GM19395 (cell line): ENCODE measurements around the gene CEP78.
"Not testable (repeated sequence)": the region's sequence is repeated elsewhere in the genome, so short reads cannot be mapped to it uniquely, and the experiment has no call there.

ENCODE experiments used
- ATAC-seq: cut with Tn5 transposase; IDR thresholded peaks from one replicate; pipeline ENCODE4 v1.9.1; 2021; ENCODE audit warnings: mild to moderate bottlenecking, moderate library complexity; ENCODE audit not compliant: unreplicated experiment

The CEP78 gene, protein sequence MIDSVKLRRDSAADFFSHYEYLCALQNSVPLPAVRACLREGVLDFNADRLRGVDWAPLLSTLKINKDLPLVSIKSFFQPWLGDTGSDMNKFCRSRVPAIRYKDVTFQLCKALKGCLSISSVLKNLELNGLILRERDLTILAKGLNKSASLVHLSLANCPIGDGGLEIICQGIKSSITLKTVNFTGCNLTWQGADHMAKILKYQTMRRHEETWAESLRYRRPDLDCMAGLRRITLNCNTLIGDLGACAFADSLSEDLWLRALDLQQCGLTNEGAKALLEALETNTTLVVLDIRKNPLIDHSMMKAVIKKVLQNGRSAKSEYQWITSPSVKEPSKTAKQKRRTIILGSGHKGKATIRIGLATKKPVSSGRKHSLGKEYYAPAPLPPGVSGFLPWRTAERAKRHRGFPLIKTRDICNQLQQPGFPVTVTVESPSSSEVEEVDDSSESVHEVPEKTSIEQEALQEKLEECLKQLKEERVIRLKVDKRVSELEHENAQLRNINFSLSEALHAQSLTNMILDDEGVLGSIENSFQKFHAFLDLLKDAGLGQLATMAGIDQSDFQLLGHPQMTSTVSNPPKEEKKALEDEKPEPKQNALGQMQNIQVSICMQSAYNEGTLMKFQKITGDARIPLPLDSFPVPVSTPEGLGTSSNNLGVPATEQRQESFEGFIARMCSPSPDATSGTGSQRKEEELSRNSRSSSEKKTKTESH

DNA sequence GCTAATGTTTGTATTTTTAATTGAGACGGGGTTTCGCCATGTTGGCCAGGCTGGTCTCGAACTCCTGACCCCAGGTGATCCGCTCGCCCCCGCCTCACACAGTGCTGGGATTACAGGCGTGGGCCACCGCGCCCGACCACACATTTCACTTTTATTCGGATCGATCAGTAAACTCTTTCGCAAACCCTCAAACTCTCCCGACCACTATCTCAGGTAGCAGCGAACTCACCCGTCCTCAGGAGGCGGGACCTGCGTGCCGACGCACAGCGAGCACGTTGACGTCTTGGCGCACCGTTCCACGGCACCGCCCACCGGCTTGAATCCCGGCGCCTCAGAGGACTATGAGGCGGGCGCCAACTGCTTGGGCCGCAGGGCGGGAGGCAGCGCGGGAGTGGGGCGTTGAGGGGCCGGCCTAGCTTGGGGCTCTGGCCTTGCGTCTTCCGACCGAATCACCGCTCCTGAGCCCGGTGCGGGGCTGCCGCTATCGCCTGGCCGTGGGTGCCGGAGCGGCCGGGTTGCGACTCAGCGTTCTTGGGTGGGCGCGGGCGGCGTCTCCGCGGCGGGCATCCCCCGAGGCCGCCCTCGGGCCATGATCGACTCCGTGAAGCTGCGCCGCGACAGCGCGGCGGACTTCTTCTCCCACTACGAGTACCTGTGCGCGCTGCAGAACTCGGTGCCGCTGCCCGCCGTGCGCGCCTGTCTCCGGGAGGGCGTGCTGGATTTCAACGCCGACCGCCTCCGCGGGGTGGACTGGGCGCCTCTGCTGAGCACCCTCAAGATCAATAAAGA is at the start of gene CEP78:
Gene CEP78, plus strand, starts transcription at position 314 of the 789 bp plus-strand sequence. Its CDS starts 276 bp downstream, at position 590.
- ATAC-seq = peak; percentile 96

DNA sequence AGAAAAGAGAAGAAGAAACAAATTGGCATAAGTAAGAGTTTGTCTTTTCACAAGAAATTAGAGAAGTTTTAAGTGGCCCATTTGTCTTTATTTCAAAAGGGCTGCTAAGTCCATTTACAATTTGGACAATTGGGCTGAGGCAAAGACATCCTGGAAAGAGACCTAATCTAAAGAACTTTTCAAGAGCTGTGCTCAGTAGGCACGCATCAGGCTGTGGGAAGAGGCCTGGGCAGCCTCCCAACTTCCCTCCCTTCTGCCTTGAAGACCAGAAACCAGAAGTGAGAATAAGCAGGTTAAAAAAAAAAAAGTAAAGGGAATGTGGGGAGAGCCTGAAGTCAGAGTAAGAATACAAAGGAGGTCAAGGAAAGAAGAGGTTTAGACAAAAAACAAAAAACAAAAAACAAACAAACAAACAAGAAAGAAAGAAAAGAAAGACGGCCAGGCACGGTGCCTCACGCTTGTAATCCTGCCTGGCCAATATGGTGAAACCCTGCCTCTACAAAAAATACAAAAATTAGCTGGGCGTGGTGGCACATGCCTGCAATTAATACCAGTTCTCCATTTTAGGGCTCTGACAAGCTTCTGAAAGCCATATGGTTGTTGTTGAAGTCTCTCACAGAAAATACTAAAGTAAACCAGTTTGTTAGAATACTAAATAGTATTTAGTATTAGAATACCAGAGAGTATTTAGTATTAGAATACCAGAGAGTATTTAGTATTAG is 48.0 kb upstream of the CEP78 start:
- no peak for ATAC-seq

DNA sequence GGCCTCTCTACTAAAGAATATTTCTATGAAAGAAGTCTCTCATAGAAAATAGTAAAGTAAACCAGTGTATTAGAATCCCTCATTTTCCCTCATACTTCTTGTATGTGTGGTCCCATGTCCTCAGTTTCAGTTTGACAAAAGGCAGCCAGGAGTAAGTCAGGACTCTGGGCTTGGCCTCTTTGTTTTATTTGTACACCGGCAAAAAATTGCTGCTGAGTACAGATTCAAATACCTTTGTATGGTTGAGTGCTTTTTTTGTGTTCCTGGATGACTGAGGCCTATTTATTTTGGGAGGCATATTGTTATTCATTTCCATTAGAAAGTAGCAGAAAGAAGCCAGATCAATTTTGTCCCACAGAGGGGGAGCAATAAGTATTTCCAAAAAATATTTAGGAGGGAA is 47.3 kb upstream of the CEP78 start:
- no peak for ATAC-seq

DNA sequence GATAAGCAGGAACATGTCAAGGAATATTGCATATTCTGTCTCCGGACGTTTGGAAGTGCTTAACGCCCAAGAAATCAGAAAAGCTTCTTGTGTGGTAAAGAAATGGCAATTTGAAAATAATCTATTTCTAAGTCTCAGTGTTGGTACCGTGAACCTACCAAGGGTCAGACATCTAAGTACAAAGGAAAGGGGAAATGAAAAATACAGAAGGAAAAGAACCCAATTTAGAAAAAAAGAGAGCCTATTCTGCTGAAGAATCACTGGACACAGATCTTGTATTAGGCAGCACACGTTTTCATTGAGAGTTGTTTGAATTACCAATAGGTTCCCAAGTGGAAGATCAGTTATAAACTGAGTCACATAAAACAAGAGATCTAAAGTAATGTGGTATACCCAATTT is 46.9 kb upstream of the CEP78 start:
- ATAC-seq = no peak

DNA sequence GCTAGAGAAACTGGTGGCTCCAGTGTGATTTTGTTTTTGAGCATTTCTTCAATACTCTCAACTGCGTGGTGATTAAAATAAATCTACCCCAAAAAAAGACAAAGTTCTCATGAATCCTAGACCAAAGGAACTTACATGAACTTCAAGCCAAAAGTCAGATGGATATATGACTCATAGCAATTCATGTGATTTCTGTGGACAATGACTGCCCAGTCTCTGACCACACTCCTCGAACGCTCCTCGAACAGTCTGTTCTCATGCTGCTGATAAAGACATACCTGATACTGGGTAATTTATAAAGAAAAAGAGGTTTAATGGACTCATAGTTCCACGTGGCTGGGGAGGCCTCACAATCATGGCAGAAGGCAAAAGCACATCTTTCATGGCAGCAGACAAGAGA is 46.4 kb upstream of the CEP78 start:
- ATAC-seq = no peak

DNA sequence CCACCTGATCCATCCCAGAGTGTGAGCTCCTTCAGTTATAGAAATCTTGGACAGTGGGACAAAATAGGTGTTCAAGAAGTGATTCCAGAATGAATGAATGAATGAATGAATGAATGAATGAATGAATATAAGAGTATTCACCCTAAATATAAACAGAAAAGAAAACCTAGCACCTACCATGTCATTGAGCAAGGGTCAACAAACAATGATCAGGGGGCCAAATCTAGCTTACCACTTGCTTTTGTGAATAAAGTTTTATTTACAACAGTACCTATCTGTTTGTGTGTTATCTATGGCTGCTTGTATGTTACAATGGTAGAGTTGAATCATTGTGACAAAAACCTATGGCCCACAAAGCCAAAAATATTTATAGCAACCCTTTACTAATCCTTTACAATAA is 43.9 kb upstream of the CEP78 start:
- no peak for ATAC-seq

DNA sequence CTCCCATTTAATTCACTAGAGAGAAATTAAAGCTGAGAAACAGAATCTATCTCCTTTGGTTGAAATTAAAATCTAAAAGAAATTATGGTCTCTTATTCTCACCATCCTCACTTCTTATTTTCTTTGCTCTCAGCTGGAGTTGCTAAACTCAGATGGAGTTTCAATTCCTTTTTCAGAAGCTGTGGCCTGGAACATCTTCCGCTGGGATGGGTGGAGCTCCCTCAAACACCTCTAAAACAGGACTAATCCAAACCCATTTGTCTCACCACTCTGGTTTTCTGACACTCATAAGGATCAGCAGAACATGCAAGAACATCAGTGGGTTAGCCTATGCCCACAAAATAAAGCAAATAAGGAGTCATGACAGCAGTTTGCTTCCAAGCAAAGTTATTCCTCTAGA is 39.6 kb upstream of the CEP78 start:
- peak; percentile 80 for ATAC-seq

DNA sequence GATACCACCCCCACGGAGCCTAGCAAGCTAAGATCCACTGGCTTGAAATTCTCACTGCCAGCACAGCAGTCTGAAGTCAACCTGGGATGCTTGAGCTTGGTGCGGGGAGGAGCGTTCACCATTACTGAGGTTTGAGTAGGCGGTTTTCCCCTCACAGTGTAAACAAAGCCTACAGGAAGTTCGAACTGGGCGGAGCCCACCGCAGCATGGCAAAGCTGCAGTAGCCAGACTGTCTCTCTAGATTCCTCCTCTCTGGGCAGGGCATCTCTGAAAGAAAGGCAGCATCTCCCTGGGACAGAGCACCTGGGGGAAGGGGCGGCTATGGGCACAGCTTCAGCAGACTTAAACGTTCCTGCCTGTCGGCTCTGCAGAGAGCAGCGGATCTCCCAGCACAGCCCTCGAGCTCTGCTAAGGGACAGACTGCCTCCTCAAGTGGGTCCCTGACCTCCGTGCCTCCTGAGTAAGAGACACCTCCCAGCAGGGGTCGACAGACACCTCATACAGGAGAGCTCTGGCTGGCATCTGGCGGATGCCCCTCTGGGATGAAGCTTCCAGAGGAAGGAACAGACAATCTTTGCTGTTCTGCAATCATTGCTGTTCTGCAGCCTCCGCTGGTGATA is 34.6 kb upstream of the CEP78 start:
- peak; percentile 63 for ATAC-seq

DNA sequence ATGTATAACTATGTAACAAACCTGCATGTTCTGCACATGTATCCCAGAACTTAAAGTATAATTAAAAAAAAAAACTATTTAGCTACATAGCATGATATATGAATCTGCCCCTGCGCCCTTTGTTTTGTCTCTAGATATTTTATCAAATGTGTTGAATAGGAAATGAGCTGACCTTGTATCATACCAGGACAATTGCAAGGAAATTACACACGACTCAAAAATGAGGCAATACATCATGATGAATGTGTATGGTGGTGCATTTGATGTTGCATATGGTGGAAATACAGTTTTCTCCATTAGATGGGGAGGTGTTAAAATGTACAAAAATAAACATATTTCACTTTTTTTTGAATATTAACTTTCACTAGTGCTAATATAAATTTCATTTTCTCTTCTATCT is 28.6 kb upstream of the CEP78 start:
- ATAC-seq = no peak

DNA sequence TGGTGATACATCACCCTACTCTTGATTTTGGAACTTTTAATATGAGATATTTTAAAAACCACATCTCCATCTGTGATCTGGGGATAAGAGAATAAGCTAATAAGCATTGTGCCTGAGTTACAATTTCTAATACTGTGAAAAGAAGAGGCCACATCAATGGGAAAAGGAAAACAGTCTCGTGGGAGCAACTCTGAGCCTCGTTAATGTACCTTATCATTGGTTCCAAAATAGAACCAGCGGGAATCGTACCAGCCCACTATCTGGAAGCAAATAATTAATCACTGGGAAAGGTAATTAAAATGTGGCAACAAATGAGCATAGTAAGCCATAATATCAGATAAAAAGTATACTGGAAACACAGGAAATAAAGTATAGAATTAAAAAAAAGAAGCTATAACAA is 28.0 kb upstream of the CEP78 start:
- ATAC-seq = no peak

DNA sequence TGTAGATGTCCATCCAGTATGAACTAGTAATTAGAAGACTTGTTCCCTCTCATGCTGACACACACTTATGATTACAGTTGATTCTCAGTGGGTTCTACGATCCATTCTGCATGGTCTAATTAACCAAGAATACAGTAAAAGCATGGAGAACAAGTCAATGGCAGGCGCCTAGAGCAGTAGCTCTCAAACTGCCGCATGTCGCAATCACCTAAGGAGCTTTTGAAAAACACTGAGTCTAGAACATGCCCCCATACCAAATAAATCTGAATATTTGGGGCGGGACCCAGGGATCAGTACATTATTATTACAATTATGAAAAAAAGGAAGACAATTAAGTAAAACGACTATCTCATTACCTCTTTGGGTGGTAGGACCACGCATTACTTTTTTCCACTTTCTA is 26.7 kb upstream of the CEP78 start:
- no peak for ATAC-seq

DNA sequence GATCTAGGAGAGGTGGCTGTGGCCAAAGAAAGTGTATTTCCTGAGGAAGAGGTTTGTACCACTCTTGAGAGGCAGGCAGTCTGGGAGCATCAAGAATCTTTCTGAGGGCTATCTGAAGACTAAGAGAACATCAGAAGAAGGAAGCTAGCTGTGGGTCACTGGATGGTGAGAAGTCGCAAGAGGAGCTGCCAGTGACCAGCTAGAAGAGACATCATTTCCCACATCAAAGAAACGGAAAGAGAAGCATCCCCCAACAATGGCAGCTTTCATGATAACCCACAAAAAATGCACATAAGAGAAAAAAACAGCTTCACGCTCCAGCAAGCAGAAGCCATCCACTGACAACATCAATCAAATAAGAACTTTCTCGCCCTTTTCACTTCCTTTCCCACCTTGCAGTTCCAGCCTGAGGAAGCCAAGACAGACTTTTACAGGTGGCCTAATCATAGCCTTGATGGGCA is 25.0 kb upstream of the CEP78 start:
- peak; percentile 85 for ATAC-seq

DNA sequence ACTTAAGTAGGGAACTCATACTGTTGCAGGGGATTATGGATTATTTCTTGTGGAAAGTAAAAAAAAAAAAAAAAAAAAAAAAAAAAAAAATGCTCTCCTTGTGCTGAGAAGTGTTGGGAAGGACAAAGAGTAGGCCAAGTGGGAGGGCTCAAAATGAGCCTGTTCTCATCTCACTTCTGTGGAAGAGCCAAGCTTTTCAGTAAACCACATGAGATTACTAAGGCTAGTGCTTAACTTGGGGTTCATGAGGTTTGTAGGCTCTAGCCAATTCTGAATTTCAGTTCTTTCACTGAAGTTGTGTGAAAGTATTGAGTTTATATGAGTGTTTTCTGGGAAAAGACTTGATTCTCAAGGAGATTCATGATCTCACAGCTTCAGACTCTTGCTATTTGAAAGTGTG is 23.0 kb upstream of the CEP78 start:
- ATAC-seq = no peak

DNA sequence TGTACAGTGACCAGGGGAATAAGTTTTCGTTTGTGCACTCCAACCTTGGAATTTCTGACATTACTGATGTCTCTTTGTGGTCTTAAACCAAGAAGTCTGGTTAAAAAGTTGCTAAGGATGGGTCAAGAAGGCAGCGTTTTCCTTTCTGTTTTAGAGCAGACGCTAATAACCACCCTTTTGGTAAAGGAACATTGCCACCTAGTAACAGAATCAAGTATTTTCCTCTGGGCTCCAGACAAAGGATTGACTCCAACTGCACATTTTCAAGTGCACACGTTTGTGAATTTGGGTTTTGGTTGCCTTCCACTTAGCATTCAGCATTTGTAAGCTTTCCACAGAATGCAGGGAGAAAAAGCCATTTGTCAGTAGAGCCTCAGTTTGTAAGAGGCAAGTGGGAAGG is 22.2 kb upstream of the CEP78 start:
- ATAC-seq = peak; percentile 39

DNA sequence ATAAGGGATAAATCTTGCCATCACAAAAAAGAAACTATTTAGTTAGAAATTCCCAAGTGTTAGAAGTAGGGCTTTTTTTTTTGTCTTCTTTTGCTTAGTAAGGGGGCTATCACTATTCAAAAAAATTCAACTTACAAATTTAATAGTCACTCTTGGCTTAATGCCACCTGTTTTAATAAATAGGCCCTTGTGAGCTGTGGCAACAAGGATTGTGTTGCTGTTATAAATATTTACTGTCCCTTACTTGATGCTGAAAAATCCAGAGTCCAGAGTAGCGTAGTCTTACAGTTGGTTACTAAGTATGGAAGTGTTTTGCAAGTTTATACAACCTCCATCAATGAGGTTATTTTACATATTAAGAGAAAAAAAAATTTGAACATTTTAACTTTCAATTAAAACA is 21.4 kb upstream of the CEP78 start:
- no peak for ATAC-seq

DNA sequence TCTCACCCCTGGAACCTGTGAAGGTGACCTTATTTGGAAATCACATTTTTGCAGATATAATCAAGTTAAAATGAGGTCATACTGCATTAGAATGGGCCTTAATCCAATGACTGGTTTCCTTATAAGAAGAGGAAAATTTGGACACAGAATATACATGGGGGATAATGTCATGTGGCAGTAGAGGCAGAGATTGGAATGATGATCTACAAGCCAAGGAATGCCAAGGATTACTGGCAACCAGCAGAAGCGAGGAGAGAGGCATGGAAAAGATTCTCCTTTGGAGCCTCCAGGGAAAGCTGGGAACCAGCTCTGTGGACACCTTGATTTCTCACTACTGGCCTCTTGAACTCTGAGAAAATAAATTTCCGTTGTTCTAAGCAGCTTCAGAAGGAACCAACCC is 20.2 kb upstream of the CEP78 start:
- no peak for ATAC-seq

DNA sequence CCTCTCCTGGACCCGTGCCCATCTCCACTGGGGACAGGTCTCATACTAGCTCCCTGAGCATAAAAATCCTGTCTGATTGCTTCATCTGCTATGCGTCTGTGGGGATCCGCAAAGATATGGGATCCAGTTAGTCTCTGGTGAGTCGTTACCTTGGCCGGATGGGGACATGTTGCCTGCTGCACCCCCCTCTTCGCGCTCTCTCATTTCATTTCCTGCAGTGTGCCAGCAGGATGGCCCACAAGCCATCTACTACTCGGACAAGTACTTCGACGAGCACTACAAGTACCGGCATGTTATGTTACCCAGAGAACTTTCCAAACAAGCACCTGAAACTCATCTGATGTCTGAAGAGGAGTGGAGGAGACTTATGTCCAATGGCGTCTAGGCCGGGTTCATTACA is 17.0 kb upstream of the CEP78 start:
- ATAC-seq = no peak

DNA sequence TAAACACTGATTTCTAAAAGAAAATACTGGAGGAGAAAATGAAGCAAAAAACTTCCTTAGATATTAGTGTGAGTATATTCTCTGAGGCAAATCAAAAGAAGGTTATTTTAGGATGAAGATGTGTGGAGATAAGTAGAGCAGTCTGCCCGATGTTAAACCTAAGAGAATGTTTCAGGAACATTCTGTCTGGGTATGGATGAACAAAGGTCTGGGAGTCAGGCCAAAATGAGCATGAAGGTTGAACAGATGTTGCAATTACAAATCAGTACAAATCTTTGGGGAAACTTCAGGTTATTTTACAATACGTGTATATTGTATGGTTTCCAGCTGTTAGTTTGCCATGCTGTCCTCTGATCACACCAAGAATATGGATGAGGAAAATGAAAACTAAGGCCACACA is 14.4 kb upstream of the CEP78 start:
- no peak for ATAC-seq

DNA sequence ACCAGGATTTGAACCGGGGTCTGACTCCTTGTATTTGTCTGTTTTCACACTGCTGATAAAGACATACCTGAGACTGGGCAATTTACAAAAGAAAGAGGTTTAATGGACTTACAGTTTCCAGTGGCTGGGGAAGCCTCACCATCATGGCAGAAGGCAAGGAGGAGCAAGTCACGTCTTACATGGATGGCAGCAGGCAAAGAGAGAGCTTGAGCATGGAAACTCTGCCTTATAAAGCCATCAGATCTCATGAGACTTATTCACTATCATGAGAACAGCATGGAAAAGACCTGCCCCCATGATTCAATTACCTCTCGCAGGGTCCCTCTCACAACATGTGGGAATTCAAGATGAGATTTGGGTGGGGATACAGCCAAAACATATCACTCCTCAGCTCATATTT is 14.0 kb upstream of the CEP78 start:
- ATAC-seq = not testable (repeated sequence)

DNA sequence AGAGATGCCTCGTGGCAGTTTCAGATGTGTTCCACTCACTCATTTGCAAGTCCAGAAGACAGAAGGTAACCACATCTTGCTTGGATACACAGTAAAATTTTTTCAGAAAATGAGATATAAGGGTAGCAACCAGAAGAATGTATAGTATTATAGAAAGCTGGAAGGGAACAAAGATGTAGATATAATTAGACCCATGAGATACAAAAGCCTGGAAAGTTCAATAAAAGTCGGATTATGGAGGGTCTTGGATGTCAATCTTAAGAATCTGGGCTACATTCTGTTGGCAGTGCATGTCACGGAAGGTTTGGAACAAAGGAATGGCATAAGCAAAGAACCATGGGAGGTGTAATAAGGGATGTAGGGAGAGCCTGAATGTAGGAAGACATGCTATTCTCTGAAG is 5.1 kb upstream of the CEP78 start:
- ATAC-seq = no peak
